ENCODE data around the gene CMSS1.

DNA sequence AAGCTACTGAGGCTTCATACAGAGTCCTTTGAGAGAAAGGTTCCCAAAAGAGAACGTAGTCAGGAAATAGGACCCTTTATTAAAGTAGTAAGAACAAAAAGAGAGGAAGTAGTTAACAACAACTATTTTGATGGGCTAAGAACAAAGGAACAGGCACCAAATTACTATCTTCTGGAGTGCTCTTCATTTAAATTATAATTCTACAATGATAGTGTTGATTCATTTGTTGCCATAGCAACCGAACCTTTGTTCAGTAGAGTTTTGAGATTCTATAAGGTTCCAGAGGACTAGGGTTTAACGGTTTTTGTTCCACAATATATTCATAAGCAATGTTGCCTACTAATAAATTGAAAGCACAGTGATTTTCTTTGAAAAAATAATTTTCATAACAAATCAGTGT lies 78.8 kb downstream of the CMSS1 start:
- TF ChIP-seq, protein P1, sequence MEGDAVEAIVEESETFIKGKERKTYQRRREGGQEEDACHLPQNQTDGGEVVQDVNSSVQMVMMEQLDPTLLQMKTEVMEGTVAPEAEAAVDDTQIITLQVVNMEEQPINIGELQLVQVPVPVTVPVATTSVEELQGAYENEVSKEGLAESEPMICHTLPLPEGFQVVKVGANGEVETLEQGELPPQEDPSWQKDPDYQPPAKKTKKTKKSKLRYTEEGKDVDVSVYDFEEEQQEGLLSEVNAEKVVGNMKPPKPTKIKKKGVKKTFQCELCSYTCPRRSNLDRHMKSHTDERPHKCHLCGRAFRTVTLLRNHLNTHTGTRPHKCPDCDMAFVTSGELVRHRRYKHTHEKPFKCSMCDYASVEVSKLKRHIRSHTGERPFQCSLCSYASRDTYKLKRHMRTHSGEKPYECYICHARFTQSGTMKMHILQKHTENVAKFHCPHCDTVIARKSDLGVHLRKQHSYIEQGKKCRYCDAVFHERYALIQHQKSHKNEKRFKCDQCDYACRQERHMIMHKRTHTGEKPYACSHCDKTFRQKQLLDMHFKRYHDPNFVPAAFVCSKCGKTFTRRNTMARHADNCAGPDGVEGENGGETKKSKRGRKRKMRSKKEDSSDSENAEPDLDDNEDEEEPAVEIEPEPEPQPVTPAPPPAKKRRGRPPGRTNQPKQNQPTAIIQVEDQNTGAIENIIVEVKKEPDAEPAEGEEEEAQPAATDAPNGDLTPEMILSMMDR (IDR thresholded peaks at IDR 0.05): no peak
- no peak for TF ChIP-seq POLR2A (IDR thresholded peaks at IDR 0.05)
- TF ChIP-seq POLR2AphosphoS5 (IDR thresholded peaks at IDR 0.05): no peak
